Naive thymus-derived CD4-positive, alpha-beta T cell (primary cell): ENCODE data around the gene IL10RB. TPM values are rescaled to one million over a fixed set of nuclear protein-coding genes. Genes with fewer than 3 reads are reported as not detected.
A peak's percentile ranks its signal among the peaks of the same experiment; 100 is the strongest.

ENCODE experiments used
- ATAC-seq: fragments of 150-1000 bp; cut with Tn5 transposase; 2 replicates; pipeline ENCODE4 v1.10.0; 2021; ENCODE audit warnings: mild to moderate bottlenecking, moderate library complexity
- CTCF ChIA-PET: fragments of 350-600 bp; sonication (Branson Sonifier 250); formaldehyde crosslinking; loops from one replicate; lab custom pipeline; 2021; ENCODE audit warnings: antibody characterized with exemption; lab: Charles Lee
- POLR2A ChIA-PET: fragments of 350-600 bp; sonication (Branson Sonifier 250); formaldehyde crosslinking; loops from one replicate; lab custom pipeline; 2021; ENCODE audit warnings: antibody characterized with exemption, inconsistent platforms; lab: Charles Lee
- DNase-seq, 9 donors: peaks; one replicate each; pipeline versions ENCODE4 v3.0.0 to v3.0.0-alpha.2; 2020 to 2022; ENCODE audit warnings: mixed read lengths in 1 of 9
- H3K27ac ChIP-seq: one replicate; pipeline ENCODE4 v1.7.0; 2013; ENCODE audit warnings: mild to moderate bottlenecking, low read depth, low read length, moderate library complexity
- H3K27me3 ChIP-seq, 2 donors: one replicate each; pipeline ENCODE4 v1.7.0; 2013; ENCODE audit warnings: low read length in 2 of 2, mild to moderate bottlenecking in 2 of 2, moderate library complexity in 2 of 2; ENCODE audit not compliant: control insufficient read depth in 2 of 2, insufficient read depth in 2 of 2
- H3K36me3 ChIP-seq, 3 experiments: 1 replicate in 2 of 3; 2 replicates in 1 of 3; pipeline ENCODE4 v1.7.0; 2013; ENCODE audit warnings: low read length in 3 of 3, mild to moderate bottlenecking in 3 of 3, moderate library complexity in 1 of 3; ENCODE audit not compliant: insufficient read depth in 3 of 3, control insufficient read depth in 2 of 3
- H3K4me1 ChIP-seq, 2 donors: one replicate each; pipeline ENCODE4 v1.7.0; 2013; ENCODE audit warnings: low read length in 2 of 2, mild to moderate bottlenecking in 2 of 2, moderate library complexity in 1 of 2; ENCODE audit not compliant: control insufficient read depth in 2 of 2, insufficient read depth in 2 of 2
- H3K4me3 ChIP-seq: 2 replicates; pipeline ENCODE4 v1.7.0; 2013; ENCODE audit warnings: mild to moderate bottlenecking, low read length
- H3K9me3 ChIP-seq, 3 experiments: 1 replicate in 2 of 3; 2 replicates in 1 of 3; pipeline ENCODE4 v1.7.0; 2013; ENCODE audit warnings: low read length in 3 of 3; ENCODE audit not compliant: control insufficient read depth in 2 of 3
- H3K27ac Mint-ChIP-seq, 9 donors: one replicate each; pipeline ENCODE4 v1.8.0; 2020 to 2022; ENCODE audit warnings: mixed read lengths in 9 of 9, mild to moderate bottlenecking in 8 of 9, moderate library complexity in 5 of 9, inconsistent platforms in 2 of 9
- H3K27me3 Mint-ChIP-seq, 5 donors: one replicate each; pipeline ENCODE4 v1.8.0; 2021 to 2022; ENCODE audit warnings: mixed read lengths in 5 of 5, mild to moderate bottlenecking in 1 of 5
- H3K36me3 Mint-ChIP-seq, 5 donors: one replicate each; pipeline ENCODE4 v1.8.0; 2020 to 2022; ENCODE audit warnings: mixed read lengths in 5 of 5, mild to moderate bottlenecking in 3 of 5, inconsistent platforms in 1 of 5
- H3K4me1 Mint-ChIP-seq, 7 donors: one replicate each; pipeline ENCODE4 v1.8.0; 2020 to 2022; ENCODE audit warnings: mixed read lengths in 7 of 7, mild to moderate bottlenecking in 3 of 7, inconsistent platforms in 1 of 7
- H3K4me3 Mint-ChIP-seq, 10 donors: one replicate each; pipeline ENCODE4 v1.8.0; 2020 to 2022; ENCODE audit warnings: mild to moderate bottlenecking in 10 of 10, mixed read lengths in 10 of 10, moderate library complexity in 6 of 10, inconsistent platforms in 2 of 10
- H3K9me3 Mint-ChIP-seq, 11 donors: one replicate each; pipeline ENCODE4 v1.8.0; 2020 to 2022; ENCODE audit warnings: mixed read lengths in 11 of 11, mild to moderate bottlenecking in 4 of 11, inconsistent platforms in 1 of 11, moderate library complexity in 1 of 11
- intact Hi-C, 2 donors: fragments of 100-400 bp; cut with micrococcal nuclease; formaldehyde crosslinking; loops; one replicate each; pipeline ENCODE4 v1.15.1; 2023
- polyA plus RNA-seq, 2 donors: library from polyadenylated mRNA; unstranded; fragments of 300-500 nt; fragmentation: Illumina TruSeq; gene quantifications; one replicate each; pipeline ENCODE4 v1.2.3, GENCODE V29; 2021
- total RNA-seq, 6 experiments: library from RNA in 5 of 6; stranded (reverse) in 5 of 6; gene quantifications; 1 replicate in 5 of 6; 2 replicates in 1 of 6; pipeline ENCODE4 v1.2.3 and lab custom pipeline; 2021 to 2026

The IL10RB gene
- total and polyA plus RNA-seq, 7 experiments from 2014 or later, result 17.6 to 51.4 (median 33.3) TPM

GRCh38 chr21:33228455-33228854, 37.7 kb upstream of the IL10RB start:
- Mint-ChIP-seq H3K27ac (peak overlapping the region in 6 of 9 donors; percentile 16 to 93 (median 86)), H3K9me3 (peaks cover 0 to 2% (median 0%) of the 10 kb centered on the region in 11 donors), H3K36me3 (peaks cover 0 to 19% (median 5%) of the 10 kb centered on the region in 5 donors), H3K27me3 (peaks cover 0 to 9% (median 0%) of the 10 kb centered on the region in 5 donors), H3K4me1 (peaks cover 24 to 43% (median 39%) of the 10 kb centered on the region in 7 donors), H3K4me3 (peak overlapping the region in 6 of 10 donors; percentile 9 to 91 (median 51))
- Histone ChIP-seq H3K27me3 (no peaks in the 10 kb centered on the region), H3K4me1 (peaks cover 9 to 25% of the 10 kb centered on the region in 2 donors), H3K9me3 (no peaks in the 10 kb centered on the region), H3K27ac (no peak overlapping the region), H3K4me3 (no peak overlapping the region), H3K36me3 (peaks cover 0 to 11% (median 0%) of the 10 kb centered on the region in 3 experiments)
- intact Hi-C loops, result no loop called here
- ATAC-seq, result no peak
- ChIA-PET POLR2A (interaction anchor here (0.8 to 5.4 kb wide), 5 partner anchors 11 to 156 kb away, joined by 3 to 39 read pairs (median 3); partner anchors contain the start of genes IFNAR1 and IL10RB), CTCF (interaction anchor here (0.6 to 0.9 kb wide), 4 partner anchors 27 to 217 kb away, joined by 3 read pairs; no protein-coding TSS in a partner anchor)
- DNase-seq, result no peak

- H3K36me3 Mint-ChIP-seq, result peaks cover 0 to 19% (median 5%) of the 10 kb centered on the region in 5 donors
- no peaks in the 10 kb centered on the region for H3K9me3 ChIP-seq
- DNase-seq (no peak), ATAC-seq (no peak)
- CTCF ChIA-PET, result interaction anchor here (0.7 to 1.4 kb wide), 4 partner anchors 16 to 181 kb away, joined by 3 read pairs; no protein-coding TSS in a partner anchor
- peak overlapping the region; percentile 57 to 96 (median 89) for H3K27ac Mint-ChIP-seq
- peaks cover 0 to 2% (median 0%) of the 10 kb centered on the region in 11 donors for H3K9me3 Mint-ChIP-seq
- peak overlapping the region; percentile 66 for H3K4me3 ChIP-seq
- peak overlapping the region; percentile 80 to 97 (median 92) for H3K4me3 Mint-ChIP-seq
- H3K4me1 ChIP-seq, result peaks cover 15 to 33% of the 10 kb centered on the region in 2 donors
- H3K36me3 ChIP-seq, result peaks cover 0 to 11% (median 0%) of the 10 kb centered on the region in 3 experiments
- peaks cover 29 to 51% (median 46%) of the 10 kb centered on the region in 7 donors for H3K4me1 Mint-ChIP-seq
- peak overlapping the region; percentile 92 for H3K27ac ChIP-seq
- no peaks in the 10 kb centered on the region for H3K27me3 ChIP-seq
- intact Hi-C loops, result loop anchor here (1.0 kb wide), 4 partner anchors 9 to 133 kb away; partner anchors contain the start of genes IFNAR1 (in 1 of the 2) and IL10RB (in 1 of the 2)
- peaks cover 0 to 5% (median 0%) of the 10 kb centered on the region in 5 donors for H3K27me3 Mint-ChIP-seq
- POLR2A ChIA-PET, result interaction anchor here (0.5 to 5.4 kb wide), 7 partner anchors 10 to 458 kb away, joined by 3 to 39 read pairs (median 3); partner anchors contain the start of genes IFNAR1 and PAXBP1
Measured at GRCh38 chr21:33229099-33229783, 36.9 kb upstream of the IL10RB start.

GRCh38 chr21:33229784-33230544, 36.2 kb upstream of the IL10RB start, which contains the start of gene IFNAR2:
IFNAR2 (plus strand) TSS chr21:33229938; CDS start chr21:33241923, 11,985 bp downstream.
- ChIA-PET POLR2A (interaction anchor here (0.5 to 5.4 kb wide), 9 partner anchors 10 to 458 kb away, joined by 3 to 39 read pairs (median 5); partner anchors contain the start of genes IFNAR1, IL10RB and PAXBP1), CTCF (interaction anchor here (0.5 to 1.4 kb wide), 2 partner anchors 16 to 215 kb away, joined by 3 to 4 read pairs; no protein-coding TSS in a partner anchor)
- Histone ChIP-seq H3K4me1 (peaks cover 22 to 40% of the 10 kb centered on the region in 2 donors), H3K36me3 (peaks cover 0 to 11% (median 4%) of the 10 kb centered on the region in 3 experiments), H3K27me3 (no peaks in the 10 kb centered on the region), H3K27ac (peak within 1 kb of the TSS; percentile 92), H3K9me3 (no peaks in the 10 kb centered on the region), H3K4me3 (peak within 1 kb of the TSS; percentile 83)
- no peaks in the 10 kb centered on the region for H3K27me3 Mint-ChIP-seq
- H3K9me3 Mint-ChIP-seq, result peaks cover 0 to 2% (median 0%) of the 10 kb centered on the region in 11 donors
- DNase-seq (peak; percentile 55 to 82 (median 68)), ATAC-seq (peak; percentile 93)
- peak within 1 kb of the TSS; percentile 83 to 98 (median 90) for H3K27ac Mint-ChIP-seq
- H3K4me3 Mint-ChIP-seq, result peak within 1 kb of the TSS; percentile 88 to 97 (median 92)
- intact Hi-C loops, result loop anchor here (1.0 to 10.0 kb wide), 12 partner anchors 8 to 312 kb away; partner anchors contain the start of genes IFNAR1 (in 2 of the 2), GART (in 1 of the 2), IL10RB (in 1 of the 2) and SON (in 1 of the 2)
- peaks cover 0 to 23% (median 10%) of the 10 kb centered on the region in 5 donors for H3K36me3 Mint-ChIP-seq
- peaks cover 35 to 59% (median 51%) of the 10 kb centered on the region in 7 donors for H3K4me1 Mint-ChIP-seq

GRCh38 chr21:33230545-33231324, 35.4 kb upstream of the IL10RB start:
- H3K27me3 Mint-ChIP-seq, result no peaks in the 10 kb centered on the region
- peaks cover 36 to 65% (median 52%) of the 10 kb centered on the region in 7 donors for H3K4me1 Mint-ChIP-seq
- POLR2A ChIA-PET, result interaction anchor here (1.0 to 5.4 kb wide), 12 partner anchors 8 to 131 kb away, joined by 3 to 39 read pairs (median 5); partner anchors contain the start of genes IFNAR1 and IL10RB

GRCh38 chr21:33231526-33231925, 34.6 kb upstream of the IL10RB start:
- Mint-ChIP-seq H3K4me1 (peaks cover 36 to 73% (median 59%) of the 10 kb centered on the region in 7 donors), H3K27me3 (no peaks in the 10 kb centered on the region), H3K4me3 (peak overlapping the region; percentile 88 to 97 (median 92)), H3K36me3 (peaks cover 0 to 25% (median 10%) of the 10 kb centered on the region in 5 donors), H3K9me3 (peaks cover 0 to 2% (median 0%) of the 10 kb centered on the region in 11 donors), H3K27ac (peak overlapping the region; percentile 67 to 98 (median 87))
- no peaks in the 10 kb centered on the region for H3K27me3 ChIP-seq
- DNase-seq (peak in 1 of 9 donors; percentile 53), ATAC-seq (no peak)
- no peaks in the 10 kb centered on the region for H3K9me3 ChIP-seq
- H3K4me3 ChIP-seq, result peak overlapping the region; percentile 83
- ChIA-PET CTCF (interaction anchor here (0.6 to 1.0 kb wide), 3 partner anchors 9 to 209 kb away, joined by 3 read pairs; no protein-coding TSS in a partner anchor), POLR2A (interaction anchor here (0.7 to 5.4 kb wide), 11 partner anchors 8 to 130 kb away, joined by 3 to 39 read pairs (median 6); partner anchors contain the start of genes IFNAR1 and IL10RB)
- intact Hi-C loops, result loop anchor here (1.0 to 10.0 kb wide), 10 partner anchors 11 to 311 kb away; partner anchors contain the start of genes GART (in 1 of the 2), IFNAR1 (in 1 of the 2), IL10RB (in 1 of the 2) and SON (in 1 of the 2)
- peak overlapping the region; percentile 92 for H3K27ac ChIP-seq
- H3K4me1 ChIP-seq, result peaks cover 32 to 45% of the 10 kb centered on the region in 2 donors
- peaks cover 0 to 11% (median 4%) of the 10 kb centered on the region in 3 experiments for H3K36me3 ChIP-seq

More at GRCh38 chr21:33230545-33231324, 35.4 kb upstream of the IL10RB start:
- Histone ChIP-seq H3K27ac (peak overlapping the region; percentile 92), H3K9me3 (no peaks in the 10 kb centered on the region), H3K4me1 (peaks cover 25 to 45% of the 10 kb centered on the region in 2 donors), H3K36me3 (peaks cover 0 to 11% (median 4%) of the 10 kb centered on the region in 3 experiments), H3K4me3 (peak overlapping the region; percentile 83), H3K27me3 (no peaks in the 10 kb centered on the region)
- peak in 6 of 9 donors; percentile 20 to 47 (median 26) for DNase-seq
- H3K9me3 Mint-ChIP-seq, result peaks cover 0 to 2% (median 0%) of the 10 kb centered on the region in 11 donors
- ATAC-seq, result peak; percentile 46
- peak overlapping the region; percentile 67 to 98 (median 87) for H3K27ac Mint-ChIP-seq
- CTCF ChIA-PET, result interaction anchor here (0.5 to 1.4 kb wide), 3 partner anchors 10 to 214 kb away, joined by 3 to 4 read pairs (median 3); no protein-coding TSS in a partner anchor
- H3K4me3 Mint-ChIP-seq, result peak overlapping the region; percentile 88 to 97 (median 92)
- intact Hi-C loops, result loop anchor here (1.0 to 10.0 kb wide), 11 partner anchors 8 to 312 kb away; partner anchors contain the start of genes GART (in 1 of the 2), IFNAR1 (in 1 of the 2), IL10RB (in 1 of the 2) and SON (in 1 of the 2)
- peaks cover 0 to 23% (median 10%) of the 10 kb centered on the region in 5 donors for H3K36me3 Mint-ChIP-seq
